ENCODE results near the gene FADS6. TPM values are rescaled to one million over a fixed set of nuclear protein-coding genes. Genes with fewer than 3 reads are reported as not detected.

The FADS6 gene
- total and polyA plus RNA-seq, 4 experiments from 2014 or later = not detected

DNA sequence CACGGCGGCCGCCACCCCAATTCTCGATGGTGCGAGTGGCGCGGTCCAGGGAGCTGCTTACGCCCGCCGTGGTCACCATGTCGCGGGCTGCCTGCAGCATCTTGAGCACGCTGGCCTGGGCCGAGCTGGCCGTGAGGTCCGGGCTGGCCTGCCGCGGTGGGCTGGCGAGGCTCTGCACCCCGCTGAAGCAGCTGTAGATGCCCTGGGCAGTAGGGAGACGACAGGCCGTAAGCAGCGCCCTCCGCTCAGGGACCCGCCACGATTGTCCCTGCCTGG lies 50.1 kb downstream of the FADS6 start:
- no peaks in the 10 kb centered on the region for H3K9me3 ChIP-seq (ENCODE audit: control insufficient read depth in 1 of 2, low read length in 2 of 2)
- no peaks in the 10 kb centered on the region for H3K36me3 ChIP-seq (ENCODE audit: insufficient read depth, low read length)
- no peaks in the 10 kb centered on the region for H3K4me1 ChIP-seq (ENCODE audit: insufficient read depth, low read length)
- H3K27ac Mint-ChIP-seq = no peak overlapping the region
- H3K27me3 Mint-ChIP-seq = peaks cover 5% of the 10 kb centered on the region in 2 donors
- peaks cover 5 to 7% of the 10 kb centered on the region in 2 donors for H3K36me3 Mint-ChIP-seq
- ChIA-PET POLR2A (ENCODE audit: partially characterized antibody) (interaction anchor here (0.8 kb wide), 1 partner anchor 30 kb away, joined by 3 read pairs; the partner anchor contains the start of gene FDXR), CTCF (ENCODE audit: partially characterized antibody) (interaction anchor here (1.0 to 1.5 kb wide), 4 partner anchors 21 to 186 kb away, joined by 3 to 6 read pairs (median 4); no protein-coding TSS in a partner anchor)
- DNase-seq = no peak
- H3K4me3 ChIP-seq (ENCODE audit: low read length in 2 of 2) = no peak overlapping the region
- H3K27ac ChIP-seq (ENCODE audit: low read depth, low read length) = no peak overlapping the region
- H3K27me3 ChIP-seq (ENCODE audit: insufficient read depth, low read length) = no peaks in the 10 kb centered on the region
- intact Hi-C loops (cut with micrococcal nuclease) = no loop called here
- H3K9me3 Mint-ChIP-seq = peaks cover 0 to 1% (median 0%) of the 10 kb centered on the region in 8 donors
- peaks cover 7 to 25% (median 12%) of the 10 kb centered on the region in 4 donors for H3K4me1 Mint-ChIP-seq
- no peak overlapping the region for H3K4me3 Mint-ChIP-seq

- Histone ChIP-seq H3K4me1 (ENCODE audit: insufficient read depth, low read length) (no peaks in the 10 kb centered on the region), H3K27ac (ENCODE audit: low read depth, low read length) (no peak overlapping the region), H3K36me3 (ENCODE audit: insufficient read depth, low read length) (no peaks in the 10 kb centered on the region), H3K27me3 (ENCODE audit: insufficient read depth, low read length) (no peaks in the 10 kb centered on the region), H3K4me3 (ENCODE audit: low read length in 2 of 2) (no peak overlapping the region), H3K9me3 (ENCODE audit: control insufficient read depth in 1 of 2, low read length in 2 of 2) (no peaks in the 10 kb centered on the region)
- Mint-ChIP-seq H3K4me1 (peaks cover 7 to 25% (median 12%) of the 10 kb centered on the region in 4 donors), H3K27ac (no peak overlapping the region), H3K27me3 (peaks cover 5% of the 10 kb centered on the region in 2 donors), H3K4me3 (no peak overlapping the region), H3K9me3 (peaks cover 0 to 1% (median 0%) of the 10 kb centered on the region in 8 donors), H3K36me3 (peaks cover 7 to 9% of the 10 kb centered on the region in 2 donors)
- intact Hi-C loops (cut with micrococcal nuclease) = no loop called here
- peak in 1 of 5 donors; percentile 31 for DNase-seq
- POLR2A ChIA-PET (ENCODE audit: partially characterized antibody) = interaction anchor here (0.8 kb wide), 1 partner anchor 30 kb away, joined by 3 read pairs; the partner anchor contains the start of gene FDXR
- CTCF ChIA-PET (ENCODE audit: partially characterized antibody) = interaction anchor here (1.0 to 1.5 kb wide), 4 partner anchors 21 to 185 kb away, joined by 3 to 6 read pairs (median 4); no protein-coding TSS in a partner anchor
Measured at GRCh38 chr17:74842599-74843351, 50.7 kb downstream of the FADS6 start.

GRCh38 chr17:74842146-74842598 lies 51.3 kb downstream of the FADS6 start:
- POLR2A ChIA-PET (ENCODE audit: partially characterized antibody) = no interaction called here
- H3K27ac ChIP-seq (ENCODE audit: low read depth, low read length) = no peak overlapping the region
- H3K4me3 ChIP-seq (ENCODE audit: low read length in 2 of 2) = no peak overlapping the region
- Mint-ChIP-seq H3K27ac (no peak overlapping the region), H3K4me1 (peaks cover 7 to 25% (median 12%) of the 10 kb centered on the region in 4 donors), H3K4me3 (peak overlapping the region in 3 of 8 donors; percentile 20 to 35 (median 23)), H3K27me3 (peaks cover 5% of the 10 kb centered on the region in 2 donors), H3K36me3 (peaks cover 7 to 10% of the 10 kb centered on the region in 2 donors), H3K9me3 (peaks cover 0 to 1% (median 0%) of the 10 kb centered on the region in 8 donors)
- intact Hi-C loops (cut with micrococcal nuclease) = no loop called here
- CTCF ChIA-PET (ENCODE audit: partially characterized antibody) = interaction anchor here (1.0 kb wide), 1 partner anchor 54 kb away, joined by 4 read pairs; no protein-coding TSS in a partner anchor
- H3K36me3 ChIP-seq (ENCODE audit: insufficient read depth, low read length) = no peaks in the 10 kb centered on the region
- H3K9me3 ChIP-seq (ENCODE audit: control insufficient read depth in 1 of 2, low read length in 2 of 2) = no peaks in the 10 kb centered on the region
- DNase-seq = no peak
- no peaks in the 10 kb centered on the region for H3K27me3 ChIP-seq (ENCODE audit: insufficient read depth, low read length)
- no peaks in the 10 kb centered on the region for H3K4me1 ChIP-seq (ENCODE audit: insufficient read depth, low read length)

DNA sequence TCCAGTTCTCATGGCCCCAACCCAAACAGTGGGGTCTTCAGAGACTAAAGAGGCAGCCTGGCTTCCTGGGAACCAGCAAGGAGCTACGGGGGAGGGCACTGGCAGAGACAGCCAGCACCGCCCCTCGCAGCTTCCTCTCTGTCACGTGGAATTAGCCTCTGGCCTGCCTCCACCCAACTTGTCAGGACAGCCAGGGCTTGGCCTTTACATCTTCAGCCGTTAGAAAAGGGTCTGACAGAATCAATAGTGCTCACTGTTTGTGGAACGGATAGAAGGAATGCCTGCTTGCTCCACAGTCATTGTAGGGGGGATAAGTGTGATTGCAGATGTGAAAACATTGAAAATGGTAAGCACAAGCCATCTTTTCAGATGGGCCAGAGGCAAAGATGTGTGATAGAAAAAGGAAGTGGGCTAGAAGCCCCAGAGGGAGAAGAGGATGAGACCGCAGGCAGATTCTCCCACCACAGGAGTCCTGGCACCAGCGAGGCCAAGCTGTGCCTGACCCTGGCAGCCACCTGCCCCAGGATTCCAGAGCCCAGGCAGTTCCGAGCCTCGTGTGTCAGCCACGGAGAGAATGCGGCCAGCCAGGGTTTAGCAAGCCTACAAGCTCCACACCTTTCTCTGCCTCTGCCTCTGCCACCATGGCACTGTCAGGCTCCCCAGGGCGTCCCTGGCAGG lies 52.3 kb downstream of the FADS6 start:
- Histone ChIP-seq H3K36me3 (ENCODE audit: insufficient read depth, low read length) (peaks cover 3% of the 10 kb centered on the region), H3K4me3 (ENCODE audit: low read length in 2 of 2) (no peak overlapping the region), H3K4me1 (ENCODE audit: insufficient read depth, low read length) (no peaks in the 10 kb centered on the region), H3K9me3 (ENCODE audit: control insufficient read depth in 1 of 2, low read length in 2 of 2) (no peaks in the 10 kb centered on the region), H3K27ac (ENCODE audit: low read depth, low read length) (no peak overlapping the region), H3K27me3 (ENCODE audit: insufficient read depth, low read length) (no peaks in the 10 kb centered on the region)
- Mint-ChIP-seq H3K36me3 (peaks cover 15 to 21% of the 10 kb centered on the region in 2 donors), H3K4me3 (peak overlapping the region in 2 of 8 donors; percentile 27 to 33), H3K4me1 (peaks cover 7 to 25% (median 12%) of the 10 kb centered on the region in 4 donors), H3K9me3 (peaks cover 0 to 1% (median 0%) of the 10 kb centered on the region in 8 donors), H3K27ac (peak overlapping the region in 1 of 7 donors; percentile 76), H3K27me3 (peaks cover 5% of the 10 kb centered on the region in 2 donors)
- ChIA-PET POLR2A (ENCODE audit: partially characterized antibody) (no interaction called here), CTCF (ENCODE audit: partially characterized antibody) (no interaction called here)
- DNase-seq = peak in 1 of 5 donors; percentile 17
- intact Hi-C loops (cut with micrococcal nuclease) = no loop called here

- H3K9me3 ChIP-seq (ENCODE audit: control insufficient read depth in 1 of 2, low read length in 2 of 2) = no peaks in the 10 kb centered on the region
- Mint-ChIP-seq H3K36me3 (peaks cover 24 to 29% of the 10 kb centered on the region in 2 donors), H3K27me3 (peaks cover 5% of the 10 kb centered on the region in 2 donors), H3K9me3 (peaks cover 0 to 1% (median 0%) of the 10 kb centered on the region in 8 donors), H3K4me3 (no peak overlapping the region), H3K27ac (no peak overlapping the region), H3K4me1 (peaks cover 7 to 25% (median 12%) of the 10 kb centered on the region in 4 donors)
- H3K4me1 ChIP-seq (ENCODE audit: insufficient read depth, low read length) = no peaks in the 10 kb centered on the region
- no peak overlapping the region for H3K27ac ChIP-seq (ENCODE audit: low read depth, low read length)
- CTCF ChIA-PET (ENCODE audit: partially characterized antibody) = interaction anchor here (1.2 kb wide), 1 partner anchor 23 kb away, joined by 3 read pairs; no protein-coding TSS in a partner anchor
- peak in 1 of 5 donors; percentile 13 for DNase-seq
- no peak overlapping the region for H3K4me3 ChIP-seq (ENCODE audit: low read length in 2 of 2)
- POLR2A ChIA-PET (ENCODE audit: partially characterized antibody) = no interaction called here
- intact Hi-C loops (cut with micrococcal nuclease) = no loop called here
- H3K27me3 ChIP-seq (ENCODE audit: insufficient read depth, low read length) = no peaks in the 10 kb centered on the region
- H3K36me3 ChIP-seq (ENCODE audit: insufficient read depth, low read length) = peaks cover 9% of the 10 kb centered on the region
Measured at GRCh38 chr17:74839990-74840852, 53.2 kb downstream of the FADS6 start.

GRCh38 chr17:74838274-74838673 lies 55.2 kb downstream of the FADS6 start:
- no peak overlapping the region for H3K4me3 Mint-ChIP-seq
- Histone ChIP-seq H3K4me3 (ENCODE audit: low read length in 2 of 2) (no peak overlapping the region), H3K27ac (ENCODE audit: low read depth, low read length) (no peak overlapping the region), H3K36me3 (ENCODE audit: insufficient read depth, low read length) (peaks cover 9% of the 10 kb centered on the region), H3K27me3 (ENCODE audit: insufficient read depth, low read length) (no peaks in the 10 kb centered on the region), H3K9me3 (ENCODE audit: control insufficient read depth in 1 of 2, low read length in 2 of 2) (no peaks in the 10 kb centered on the region), H3K4me1 (ENCODE audit: insufficient read depth, low read length) (no peaks in the 10 kb centered on the region)
- DNase-seq = no peak
- intact Hi-C loops (cut with micrococcal nuclease) = no loop called here
- ChIA-PET CTCF (ENCODE audit: partially characterized antibody) (interaction anchor here (1.1 kb wide), 1 partner anchor 47 kb away, joined by 3 read pairs; no protein-coding TSS in a partner anchor), POLR2A (ENCODE audit: partially characterized antibody) (no interaction called here)
- H3K27me3 Mint-ChIP-seq = peaks cover 5% of the 10 kb centered on the region in 2 donors
- no peak overlapping the region for H3K27ac Mint-ChIP-seq
- peaks cover 7 to 25% (median 12%) of the 10 kb centered on the region in 4 donors for H3K4me1 Mint-ChIP-seq
- H3K36me3 Mint-ChIP-seq = peaks cover 32 to 33% of the 10 kb centered on the region in 2 donors
- peaks cover 0 to 1% (median 0%) of the 10 kb centered on the region in 8 donors for H3K9me3 Mint-ChIP-seq

Data from CD4-positive, alpha-beta memory T cell (primary cell).